ENCODE data around the gene ACO2.
"Not testable (repeated sequence)": the region's sequence is repeated elsewhere in the genome, so short reads cannot be mapped to it uniquely, and the experiment has no call there.

The ACO2 gene

GRCh38 chr22:41468381-41469217 lies at the start of gene ACO2, which contains the start of gene PHF5A:
Gene ACO2 (plus strand): TSS chr22:41469117. CDS start chr22:41469147, 30 bp downstream.
Gene PHF5A (minus strand): TSS chr22:41468692. CDS start chr22:41468653, 39 bp downstream.
- DNase-seq (ENCODE audit: low spot score): peak; percentile 99

DNA sequence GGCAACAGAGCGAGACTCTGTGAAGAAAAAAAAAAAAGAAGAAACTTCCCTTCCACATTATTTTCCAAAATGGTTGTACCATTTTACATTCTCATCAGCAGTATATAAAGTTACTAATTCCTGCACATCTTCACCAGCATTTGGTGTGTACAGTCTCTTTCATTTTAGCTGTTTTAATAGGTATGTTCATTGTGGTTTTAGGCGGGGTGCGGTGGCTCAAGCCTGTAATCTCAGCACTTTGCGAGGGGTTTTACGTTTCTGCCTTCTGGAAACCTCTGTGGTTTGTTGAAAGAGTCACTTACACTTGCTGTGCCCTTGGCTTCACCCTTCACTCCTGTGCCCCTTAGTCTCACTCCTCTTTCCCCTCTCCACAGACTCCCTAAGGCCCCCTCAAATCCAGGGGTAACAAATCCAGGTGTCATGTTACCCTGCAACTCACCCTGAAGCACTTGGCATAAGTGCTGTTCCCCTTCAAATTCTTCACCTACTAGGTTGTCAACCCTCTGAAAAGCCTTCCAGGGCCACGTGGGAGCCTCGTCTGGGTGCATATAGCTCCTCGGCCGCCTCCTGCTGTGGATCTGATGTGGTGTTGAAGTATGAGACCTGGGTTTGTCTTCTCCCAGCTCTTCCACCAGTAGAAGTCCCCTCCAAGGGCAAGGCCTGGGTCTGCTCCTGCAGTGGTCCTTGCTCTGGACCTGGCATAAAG lies 43.1 kb upstream of the ACO2 start:
- no peak for DNase-seq (ENCODE audit: low spot score)

- DNase-seq (ENCODE audit: low spot score): no peak
These were observed 39.5 kb upstream of the ACO2 start for GRCh38 chr22:41429232-41429950.

DNA sequence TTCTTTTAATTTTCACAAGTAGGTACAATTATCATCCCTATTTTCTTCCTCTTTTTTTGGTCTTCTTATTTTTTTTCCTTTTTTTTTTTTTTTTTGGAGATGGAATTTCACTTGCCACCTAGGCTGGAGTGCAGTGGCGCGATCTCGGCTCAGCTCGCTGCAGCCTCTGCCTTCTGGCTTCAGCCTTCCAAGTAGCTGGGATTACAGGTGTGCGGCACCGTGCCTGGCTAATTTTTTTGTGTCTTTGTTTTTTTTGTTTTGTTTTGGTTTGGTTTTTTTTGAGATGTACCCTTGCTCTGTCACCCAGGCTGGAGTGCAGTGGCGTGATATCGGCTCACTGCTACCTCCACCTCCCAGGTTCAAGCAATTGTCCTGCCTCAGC lies 39.0 kb upstream of the ACO2 start:
- DNase-seq (ENCODE audit: low spot score): no peak

DNA sequence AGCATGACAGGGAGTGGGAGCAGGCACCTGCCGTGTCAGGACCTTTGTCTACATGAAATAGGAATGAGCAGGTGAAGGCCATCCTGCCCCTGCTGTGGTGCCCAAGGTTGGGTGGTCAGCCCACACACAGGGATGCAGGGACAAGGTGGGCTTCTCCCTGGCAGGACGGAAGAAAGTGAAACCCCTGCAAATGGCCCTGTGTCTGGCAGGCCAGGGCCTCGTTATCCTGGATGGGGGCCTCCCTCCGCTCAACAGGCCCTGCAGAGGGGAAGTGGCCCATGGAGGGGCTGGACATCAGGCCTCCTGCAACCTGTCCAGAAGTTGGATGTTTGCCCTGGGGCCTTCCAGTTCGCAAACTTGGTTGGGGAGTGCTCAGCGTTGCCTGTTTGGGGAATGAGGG lies 37.3 kb upstream of the ACO2 start:
- DNase-seq (ENCODE audit: low spot score): no peak

DNA sequence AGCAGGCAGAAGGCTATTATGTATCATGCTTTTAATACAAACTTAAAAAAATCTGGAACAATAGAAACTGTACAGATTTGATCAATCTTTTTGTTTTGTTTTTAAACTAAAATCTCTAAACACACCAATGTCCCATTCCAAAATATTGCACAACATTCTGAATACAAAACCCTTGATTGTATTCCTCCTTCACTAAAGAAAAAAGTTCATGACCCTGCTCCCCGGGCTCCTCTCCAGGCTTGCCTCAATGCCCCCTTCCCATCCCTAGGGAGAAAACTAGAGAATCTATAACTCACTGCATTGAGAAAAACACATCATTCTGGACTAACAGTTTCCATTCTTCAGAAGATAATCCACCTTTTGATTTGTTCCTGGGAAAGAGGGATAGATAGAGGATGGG lies 35.4 kb upstream of the ACO2 start:
- not testable (repeated sequence) for DNase-seq (ENCODE audit: low spot score)

- DNase-seq (ENCODE audit: low spot score): peak; percentile 77
These were observed 34.4 kb upstream of the ACO2 start for GRCh38 chr22:41434361-41435003.

DNA sequence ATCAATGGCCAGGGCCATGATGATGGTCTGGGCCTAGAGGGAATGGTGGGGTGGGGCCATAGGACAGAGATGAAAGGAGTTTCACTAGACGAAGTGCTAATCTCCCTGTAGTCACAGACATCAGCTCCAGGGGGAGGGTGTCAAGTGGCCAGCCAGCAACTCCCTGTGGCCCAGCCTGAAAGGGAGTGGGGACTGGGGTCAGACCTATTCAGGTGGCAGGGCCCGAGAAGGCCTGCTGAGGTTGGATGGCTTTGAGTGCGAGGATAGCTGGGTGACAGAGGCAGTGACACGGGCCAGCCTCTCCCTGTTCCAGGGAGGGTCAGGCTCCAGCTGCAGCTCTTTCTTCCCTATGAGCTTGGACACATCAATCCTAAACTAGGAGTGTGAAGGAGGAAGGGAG lies 33.4 kb upstream of the ACO2 start:
- DNase-seq (ENCODE audit: low spot score): no peak

DNA sequence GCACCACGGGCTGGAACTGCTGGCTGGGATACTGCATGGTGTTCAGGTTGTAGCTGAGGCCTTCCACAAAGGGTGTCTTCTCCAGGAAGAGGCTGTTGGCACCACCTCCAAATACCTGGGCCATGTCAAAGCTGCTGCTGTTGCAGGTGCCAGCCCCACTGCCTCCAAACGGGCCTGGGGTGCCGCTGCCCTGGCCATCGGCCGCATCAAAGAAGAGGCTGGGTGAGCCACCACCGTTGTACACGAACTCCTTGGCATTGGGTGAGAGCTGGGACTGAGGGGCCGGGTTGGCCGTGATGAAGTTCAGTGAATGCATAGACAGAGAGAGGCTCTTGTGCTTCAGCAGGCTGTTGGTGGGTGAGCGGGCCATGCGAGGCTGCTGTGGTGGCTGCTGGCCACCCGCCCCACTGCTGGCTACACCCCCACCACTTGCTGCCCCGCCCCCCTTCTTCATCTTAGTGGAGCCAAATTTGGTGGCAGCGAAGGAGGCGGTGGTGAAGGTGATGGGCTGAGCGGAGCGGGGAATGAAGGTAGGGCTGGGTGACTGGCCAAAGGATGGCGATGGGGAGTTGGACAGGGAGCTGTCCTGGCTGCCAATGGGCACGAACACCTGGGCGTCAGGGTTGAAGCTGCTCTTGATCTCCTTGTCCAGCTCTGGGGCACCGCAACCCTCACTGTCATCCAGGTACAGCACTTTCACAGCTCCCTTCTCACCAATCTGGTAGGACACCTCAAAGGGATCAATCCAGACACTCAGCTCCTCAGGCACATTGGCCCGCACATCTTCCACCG lies 32.4 kb upstream of the ACO2 start:
- DNase-seq (ENCODE audit: low spot score): no peak

DNA sequence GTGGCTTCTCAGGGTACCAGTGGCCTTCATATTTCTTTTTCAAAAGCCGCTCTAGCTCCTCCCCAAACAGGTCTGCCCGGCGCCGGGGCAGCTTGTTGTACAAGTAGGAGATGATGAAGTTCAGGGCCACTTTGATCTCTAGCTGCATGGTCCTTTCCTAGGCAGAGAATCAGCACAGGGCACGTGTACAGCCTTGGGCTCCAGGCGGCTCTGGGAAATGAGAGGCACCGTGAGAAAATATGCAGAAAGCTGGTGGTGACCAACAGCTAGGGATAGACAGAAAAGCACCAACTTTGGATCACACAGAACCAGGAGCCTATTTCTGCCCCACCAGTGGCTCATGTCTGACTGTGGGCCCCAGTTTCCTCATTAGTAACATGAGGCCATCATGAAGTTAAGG lies 31.7 kb upstream of the ACO2 start:
- peak; percentile 51 for DNase-seq (ENCODE audit: low spot score)

DNA sequence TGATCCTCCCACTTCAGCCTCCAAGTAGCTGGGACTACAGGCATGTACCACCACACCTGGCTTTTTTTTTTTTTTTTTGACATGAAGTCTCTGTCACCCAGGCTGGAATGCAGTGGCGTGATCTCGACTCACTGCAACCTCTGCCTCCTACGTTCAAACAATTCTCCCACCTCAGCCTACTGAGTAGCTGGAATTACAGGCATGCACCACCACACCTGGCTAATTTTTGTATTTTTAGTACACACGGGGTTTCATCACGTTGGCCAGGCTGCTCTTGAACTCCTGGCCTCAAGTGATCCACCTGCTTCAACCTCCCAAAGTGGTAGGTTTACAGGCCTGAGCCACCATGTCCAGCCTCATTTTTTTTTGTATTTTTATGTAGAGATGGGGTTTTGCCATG lies 28.4 kb upstream of the ACO2 start:
- DNase-seq (ENCODE audit: low spot score): not testable (repeated sequence)

DNA sequence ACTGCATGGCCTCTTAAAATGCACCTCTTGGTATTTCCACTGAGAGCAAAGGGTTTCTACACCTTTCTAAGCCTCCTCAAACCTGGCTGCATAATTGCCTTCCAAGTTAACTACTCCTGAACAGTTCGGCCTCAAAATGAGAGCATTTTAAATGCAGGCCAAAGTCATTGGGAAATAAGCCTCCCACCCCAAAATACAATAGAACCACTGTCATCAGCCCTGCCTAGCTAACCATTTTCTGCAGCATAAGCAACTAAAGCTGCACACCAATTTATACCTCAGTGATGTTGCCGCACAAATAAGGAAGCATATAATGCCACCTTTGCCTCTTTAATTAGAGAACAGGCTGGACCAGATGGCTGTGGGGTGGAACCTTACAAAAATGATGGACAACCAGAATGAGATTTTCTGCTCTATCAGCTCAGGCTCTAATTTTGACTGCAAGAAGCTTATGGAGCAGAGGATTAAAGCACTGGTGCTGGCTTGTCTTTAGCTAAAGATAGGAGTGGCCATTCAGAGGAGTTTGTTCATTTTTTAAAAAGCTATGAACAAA lies 26.6 kb upstream of the ACO2 start:
- DNase-seq (ENCODE audit: low spot score): peak; percentile 91

DNA sequence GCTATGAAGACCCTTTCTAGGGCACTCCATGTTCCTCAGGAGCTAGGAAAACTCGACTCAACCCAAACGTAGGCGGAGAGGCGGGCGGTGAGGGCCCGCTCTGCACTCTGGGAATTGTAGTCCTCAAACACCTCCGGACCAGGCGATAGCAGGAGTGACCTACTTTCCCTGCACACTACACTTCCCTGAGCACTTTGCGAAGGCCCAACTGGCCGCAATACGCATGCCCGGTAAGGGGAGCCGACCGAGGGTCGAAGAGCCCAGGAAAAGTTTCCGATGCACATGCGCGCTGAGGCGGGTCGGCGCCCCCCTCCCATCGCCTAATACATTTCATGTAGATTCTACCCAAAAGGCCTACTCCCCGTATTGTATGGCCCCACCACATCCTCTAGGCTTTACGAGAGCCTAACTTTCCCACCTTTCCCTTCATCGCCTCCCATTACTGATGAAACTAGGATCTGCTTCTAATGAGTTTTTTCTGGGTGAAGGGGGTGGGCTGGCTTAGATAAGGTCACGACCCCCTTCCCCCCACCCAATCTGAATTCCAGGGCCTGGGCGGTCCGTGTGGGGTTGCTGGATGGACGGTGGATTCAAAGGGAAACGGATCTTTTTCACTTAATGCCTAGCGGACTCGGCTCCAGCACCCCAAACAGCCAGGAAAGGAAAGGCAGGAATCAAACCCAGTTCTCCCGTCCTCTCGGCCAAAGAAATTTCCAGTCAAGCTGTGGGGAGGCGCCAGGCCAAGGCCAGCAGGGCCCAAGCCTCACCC lies 24.4 kb upstream of the ACO2 start:
- peak; percentile 99 for DNase-seq (ENCODE audit: low spot score)

GRCh38 chr22:41445129-41446056 lies 23.5 kb upstream of the ACO2 start:
- DNase-seq (ENCODE audit: low spot score): peak; percentile 62

DNA sequence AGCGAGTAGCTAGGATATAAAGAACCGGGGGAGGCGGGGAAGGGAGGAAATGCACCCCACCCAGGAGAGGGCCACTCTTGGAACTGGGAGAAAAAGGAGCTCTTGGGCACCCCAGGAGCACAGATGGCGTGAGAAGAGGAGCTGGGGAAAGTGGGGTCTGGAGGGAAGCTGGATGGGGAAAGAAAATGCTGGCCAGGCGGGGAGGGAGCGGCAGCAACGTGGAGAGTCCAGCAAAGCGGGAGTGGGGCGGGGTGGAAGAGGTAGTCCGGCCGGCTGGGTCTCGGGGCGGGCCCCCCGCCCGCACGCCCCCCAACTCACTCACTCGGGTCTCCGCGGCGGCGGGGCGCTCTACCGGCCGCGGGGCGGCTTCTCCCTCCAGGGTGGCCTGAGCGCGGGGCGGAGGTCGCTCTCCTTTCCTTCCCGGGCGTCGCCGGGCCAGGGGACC lies 22.8 kb upstream of the ACO2 start:
- DNase-seq (ENCODE audit: low spot score): no peak

DNA sequence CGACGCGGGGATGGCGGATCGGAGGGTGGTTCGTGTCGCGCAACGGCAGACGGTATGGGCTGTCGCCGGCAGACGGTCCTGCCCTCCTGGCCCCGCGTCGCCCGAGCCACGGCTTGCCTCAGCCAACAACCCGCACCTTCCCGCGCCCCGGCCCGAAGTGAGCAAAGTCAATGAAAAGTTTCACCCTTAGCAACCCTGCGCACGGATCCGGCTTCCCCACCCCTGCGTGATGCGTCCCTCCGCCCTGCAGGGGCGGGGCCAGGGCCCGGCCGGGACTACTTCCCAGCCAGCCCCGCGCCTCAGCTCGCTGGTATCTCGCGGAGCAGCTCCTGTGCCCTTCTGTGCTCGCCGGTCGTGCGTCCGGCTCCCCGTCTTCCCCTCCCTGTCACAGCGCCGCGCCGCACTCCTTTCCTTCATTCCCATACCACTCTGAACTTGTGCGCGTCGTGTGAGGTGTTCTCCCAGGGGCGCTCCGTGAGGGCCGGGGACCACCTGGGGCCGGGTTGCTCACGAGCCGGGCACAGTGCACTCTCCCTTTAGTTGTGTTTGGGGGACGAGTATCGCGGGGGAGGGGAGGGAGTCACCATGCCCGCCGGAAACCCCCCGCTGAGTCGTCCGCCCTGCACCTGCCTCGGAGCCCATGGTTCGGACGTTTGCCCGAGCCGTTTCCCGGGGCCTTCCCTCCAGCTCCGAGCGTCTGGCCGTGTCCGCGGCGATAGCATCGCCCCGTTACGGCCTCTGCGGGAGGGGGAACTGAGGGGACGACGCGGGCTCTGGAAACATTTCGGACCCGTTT lies 22.1 kb upstream of the ACO2 start, which contains the start of gene TOB2:
TOB2 (minus strand) TSS at position 163 of the 796 bp plus-strand sequence. CDS start 9,456 bp downstream, outside the sequence.
- peak; percentile 95 for DNase-seq (ENCODE audit: low spot score)

- DNase-seq (ENCODE audit: low spot score): peak; percentile 74
These were observed 21.3 kb upstream of the ACO2 start for GRCh38 chr22:41447435-41448188.
